Measurements from ENCODE around the gene DOCK1.
A peak's percentile ranks its signal among the peaks of the same experiment; 100 is the strongest.

Gene DOCK1

GRCh38 chr10:127017541-127018297 is 112.5 kb downstream of the DOCK1 start:
- Histone ChIP-seq H3K4me3 (ENCODE audit: low read length in 2 of 2) (no peak overlapping the region), H3K4me1 (ENCODE audit: control insufficient read depth, insufficient read depth, low read length) (peaks cover 8% of the 10 kb centered on the region), H3K9me3 (ENCODE audit: control insufficient read depth in 2 of 2, low read length in 2 of 2) (no peaks in the 10 kb centered on the region), H3K36me3 (ENCODE audit: control insufficient read depth in 2 of 2, insufficient read depth in 2 of 2, low read length in 2 of 2) (peaks cover 7 to 9% of the 10 kb centered on the region in 2 donors), H3K27me3 (ENCODE audit: control insufficient read depth in 1 of 2, insufficient read depth in 2 of 2, low read length in 2 of 2) (no peaks in the 10 kb centered on the region), H3K27ac (ENCODE audit: low read length) (no peak overlapping the region), H3K9ac (ENCODE audit: low read length in 2 of 2) (no peak overlapping the region)

- H3K9me3 ChIP-seq (ENCODE audit: control insufficient read depth in 2 of 2, low read length in 2 of 2) = no peaks in the 10 kb centered on the region
- peaks cover 2% of the 10 kb centered on the region for H3K4me1 ChIP-seq (ENCODE audit: control insufficient read depth, insufficient read depth, low read length)
- no peak overlapping the region for H3K9ac ChIP-seq (ENCODE audit: low read length in 2 of 2)
- no peak overlapping the region for H3K4me3 ChIP-seq (ENCODE audit: low read length in 2 of 2)
- H3K36me3 ChIP-seq (ENCODE audit: control insufficient read depth in 2 of 2, insufficient read depth in 2 of 2, low read length in 2 of 2) = peaks cover 9 to 11% of the 10 kb centered on the region in 2 donors
- no peaks in the 10 kb centered on the region for H3K27me3 ChIP-seq (ENCODE audit: control insufficient read depth in 1 of 2, insufficient read depth in 2 of 2, low read length in 2 of 2)
- no peak overlapping the region for H3K27ac ChIP-seq (ENCODE audit: low read length)
These were observed 113.0 kb downstream of the DOCK1 start for GRCh38 chr10:127018298-127018650.

- H3K27ac ChIP-seq (ENCODE audit: low read length) = no peak overlapping the region
- H3K4me3 ChIP-seq (ENCODE audit: low read length in 2 of 2) = no peak overlapping the region
- peaks cover 9 to 11% of the 10 kb centered on the region in 2 donors for H3K36me3 ChIP-seq (ENCODE audit: control insufficient read depth in 2 of 2, insufficient read depth in 2 of 2, low read length in 2 of 2)
- no peak overlapping the region for H3K9ac ChIP-seq (ENCODE audit: low read length in 2 of 2)
- H3K27me3 ChIP-seq (ENCODE audit: control insufficient read depth in 1 of 2, insufficient read depth in 2 of 2, low read length in 2 of 2) = no peaks in the 10 kb centered on the region
- peaks cover under 1% of the 10 kb centered on the region for H3K4me1 ChIP-seq (ENCODE audit: control insufficient read depth, insufficient read depth, low read length)
- H3K9me3 ChIP-seq (ENCODE audit: control insufficient read depth in 2 of 2, low read length in 2 of 2) = no peaks in the 10 kb centered on the region
These were observed 113.5 kb downstream of the DOCK1 start for GRCh38 chr10:127018766-127019165.

GRCh38 chr10:127020260-127020659 is 115.0 kb downstream of the DOCK1 start:
- peaks cover 15% of the 10 kb centered on the region for H3K4me1 ChIP-seq (ENCODE audit: control insufficient read depth, insufficient read depth, low read length)
- H3K36me3 ChIP-seq (ENCODE audit: control insufficient read depth in 2 of 2, insufficient read depth in 2 of 2, low read length in 2 of 2) = peaks cover 9 to 11% of the 10 kb centered on the region in 2 donors
- no peaks in the 10 kb centered on the region for H3K9me3 ChIP-seq (ENCODE audit: control insufficient read depth in 2 of 2, low read length in 2 of 2)
- no peak overlapping the region for H3K27ac ChIP-seq (ENCODE audit: low read length)
- no peak overlapping the region for H3K9ac ChIP-seq (ENCODE audit: low read length in 2 of 2)
- H3K4me3 ChIP-seq (ENCODE audit: low read length in 2 of 2) = no peak overlapping the region
- no peaks in the 10 kb centered on the region for H3K27me3 ChIP-seq (ENCODE audit: control insufficient read depth in 1 of 2, insufficient read depth in 2 of 2, low read length in 2 of 2)

GRCh38 chr10:127021801-127022200 is 116.6 kb downstream of the DOCK1 start:
- peaks cover 4 to 12% of the 10 kb centered on the region in 2 donors for H3K36me3 ChIP-seq (ENCODE audit: control insufficient read depth in 2 of 2, insufficient read depth in 2 of 2, low read length in 2 of 2)

GRCh38 chr10:127024685-127025435 is 119.6 kb downstream of the DOCK1 start:
- Histone ChIP-seq H3K9ac (ENCODE audit: low read length in 2 of 2) (peak overlapping the region in 1 of 2 donors; percentile 8), H3K4me1 (ENCODE audit: control insufficient read depth, insufficient read depth, low read length) (peaks cover 16% of the 10 kb centered on the region), H3K27ac (ENCODE audit: low read length) (peak overlapping the region; percentile 67), H3K9me3 (ENCODE audit: control insufficient read depth in 2 of 2, low read length in 2 of 2) (no peaks in the 10 kb centered on the region), H3K27me3 (ENCODE audit: control insufficient read depth in 1 of 2, insufficient read depth in 2 of 2, low read length in 2 of 2) (no peaks in the 10 kb centered on the region), H3K36me3 (ENCODE audit: control insufficient read depth in 2 of 2, insufficient read depth in 2 of 2, low read length in 2 of 2) (peaks cover 3 to 24% of the 10 kb centered on the region in 2 donors), H3K4me3 (ENCODE audit: low read length in 2 of 2) (peak overlapping the region in 1 of 2 donors; percentile 19)

More at GRCh38 chr10:127021801-127022200, 116.6 kb downstream of the DOCK1 start:
- H3K27ac ChIP-seq (ENCODE audit: low read length) = no peak overlapping the region
- H3K9me3 ChIP-seq (ENCODE audit: control insufficient read depth in 2 of 2, low read length in 2 of 2) = no peaks in the 10 kb centered on the region
- H3K4me3 ChIP-seq (ENCODE audit: low read length in 2 of 2) = no peak overlapping the region
- no peaks in the 10 kb centered on the region for H3K27me3 ChIP-seq (ENCODE audit: control insufficient read depth in 1 of 2, insufficient read depth in 2 of 2, low read length in 2 of 2)
- H3K9ac ChIP-seq (ENCODE audit: low read length in 2 of 2) = no peak overlapping the region
- H3K4me1 ChIP-seq (ENCODE audit: control insufficient read depth, insufficient read depth, low read length) = peaks cover 16% of the 10 kb centered on the region

- Histone ChIP-seq H3K9me3 (ENCODE audit: control insufficient read depth in 2 of 2, low read length in 2 of 2) (no peaks in the 10 kb centered on the region), H3K4me1 (ENCODE audit: control insufficient read depth, insufficient read depth, low read length) (peaks cover 16% of the 10 kb centered on the region), H3K27ac (ENCODE audit: low read length) (no peak overlapping the region), H3K36me3 (ENCODE audit: control insufficient read depth in 2 of 2, insufficient read depth in 2 of 2, low read length in 2 of 2) (peaks cover 13 to 38% of the 10 kb centered on the region in 2 donors), H3K27me3 (ENCODE audit: control insufficient read depth in 1 of 2, insufficient read depth in 2 of 2, low read length in 2 of 2) (no peaks in the 10 kb centered on the region), H3K9ac (ENCODE audit: low read length in 2 of 2) (no peak overlapping the region), H3K4me3 (ENCODE audit: low read length in 2 of 2) (no peak overlapping the region)
These were observed 122.6 kb downstream of the DOCK1 start for GRCh38 chr10:127027786-127028185.

GRCh38 chr10:127028556-127028955 is 123.3 kb downstream of the DOCK1 start:
- no peak overlapping the region for H3K4me3 ChIP-seq (ENCODE audit: low read length in 2 of 2)
- no peaks in the 10 kb centered on the region for H3K27me3 ChIP-seq (ENCODE audit: control insufficient read depth in 1 of 2, insufficient read depth in 2 of 2, low read length in 2 of 2)
- H3K36me3 ChIP-seq (ENCODE audit: control insufficient read depth in 2 of 2, insufficient read depth in 2 of 2, low read length in 2 of 2) = peaks cover 21 to 42% of the 10 kb centered on the region in 2 donors
- H3K9me3 ChIP-seq (ENCODE audit: control insufficient read depth in 2 of 2, low read length in 2 of 2) = no peaks in the 10 kb centered on the region
- no peak overlapping the region for H3K27ac ChIP-seq (ENCODE audit: low read length)
- H3K4me1 ChIP-seq (ENCODE audit: control insufficient read depth, insufficient read depth, low read length) = peaks cover 16% of the 10 kb centered on the region
- H3K9ac ChIP-seq (ENCODE audit: low read length in 2 of 2) = no peak overlapping the region

- Histone ChIP-seq H3K27me3 (ENCODE audit: control insufficient read depth in 1 of 2, insufficient read depth in 2 of 2, low read length in 2 of 2) (no peaks in the 10 kb centered on the region), H3K4me3 (ENCODE audit: low read length in 2 of 2) (no peak overlapping the region), H3K4me1 (ENCODE audit: control insufficient read depth, insufficient read depth, low read length) (peaks cover 15% of the 10 kb centered on the region), H3K9ac (ENCODE audit: low read length in 2 of 2) (no peak overlapping the region), H3K27ac (ENCODE audit: low read length) (no peak overlapping the region), H3K9me3 (ENCODE audit: control insufficient read depth in 2 of 2, low read length in 2 of 2) (no peaks in the 10 kb centered on the region), H3K36me3 (ENCODE audit: control insufficient read depth in 2 of 2, insufficient read depth in 2 of 2, low read length in 2 of 2) (peaks cover 25 to 46% of the 10 kb centered on the region in 2 donors)
These were observed 123.8 kb downstream of the DOCK1 start for GRCh38 chr10:127029061-127029460.

GRCh38 chr10:127033216-127034033 is 128.2 kb downstream of the DOCK1 start:
- Histone ChIP-seq H3K36me3 (ENCODE audit: control insufficient read depth in 2 of 2, insufficient read depth in 2 of 2, low read length in 2 of 2) (peaks cover 33 to 49% of the 10 kb centered on the region in 2 donors), H3K9me3 (ENCODE audit: control insufficient read depth in 2 of 2, low read length in 2 of 2) (no peaks in the 10 kb centered on the region), H3K4me1 (ENCODE audit: control insufficient read depth, insufficient read depth, low read length) (peaks cover 2% of the 10 kb centered on the region), H3K27ac (ENCODE audit: low read length) (no peak overlapping the region), H3K27me3 (ENCODE audit: control insufficient read depth in 1 of 2, insufficient read depth in 2 of 2, low read length in 2 of 2) (no peaks in the 10 kb centered on the region), H3K4me3 (ENCODE audit: low read length in 2 of 2) (no peak overlapping the region), H3K9ac (ENCODE audit: low read length in 2 of 2) (no peak overlapping the region)
